ENCODE measurements around the gene ENO3. TPM values are rescaled to one million over a fixed set of nuclear protein-coding genes. Genes with fewer than 3 reads are reported as not detected.

The ENO3 gene
- total and polyA plus RNA-seq, 12 donors, result 1.6 to 76.6 (median 5.3) TPM

- intact Hi-C loops (cut with DNase I), result no loop called here
These were observed 8.0 kb upstream of the ENO3 start for GRCh38 chr17:4942760-4943508.

GRCh38 chr17:4944163-4944553 is 6.8 kb upstream of the ENO3 start:
- intact Hi-C loops (cut with DNase I), result no loop called here
- Histone ChIP-seq H3K4me1 (replicated peaks in 1 of 2) (peaks cover 28 to 44% of the 10 kb centered on the region in 2 donors), H3K9me3 (replicated peaks in 1 of 3) (no peaks in the 10 kb centered on the region), H3K27me3 (no peaks in the 10 kb centered on the region), H3K27ac (peak overlapping the region in 2 of 5 donors; percentile 67 to 75), H3K36me3 (replicated peaks in 1 of 2) (peaks cover 0 to 49% of the 10 kb centered on the region in 2 donors), H3K4me3 (no peak overlapping the region)
- DNase-seq, result no peak
- no peak for TF ChIP-seq POLR2A (IDR thresholded peaks at IDR 0.05)
- TF ChIP-seq CTCF (IDR thresholded peaks at IDR 0.05), result no peak
- WGBS, 4 donors, result 45 to 60% (median 54%) methylated on average over 3 of the region's 3 CpGs

More at GRCh38 chr17:4942760-4943508, 8.0 kb upstream of the ENO3 start:
- Histone ChIP-seq H3K4me3 (no peak overlapping the region), H3K36me3 (replicated peaks in 1 of 2) (peaks cover 0 to 52% of the 10 kb centered on the region in 2 donors), H3K27ac (no peak overlapping the region), H3K27me3 (no peaks in the 10 kb centered on the region), H3K4me1 (replicated peaks in 1 of 2) (peaks cover 34 to 55% of the 10 kb centered on the region in 2 donors), H3K9me3 (replicated peaks in 1 of 3) (no peaks in the 10 kb centered on the region)
- 75 to 85% (median 78%) methylated on average over 13 of the region's 13 CpGs for WGBS, 4 donors
- no peak for DNase-seq
- TF ChIP-seq CTCF (IDR thresholded peaks at IDR 0.05), result no peak
- TF ChIP-seq POLR2A (IDR thresholded peaks at IDR 0.05), result no peak

- 33 to 61% (median 52%) methylated on average over 4 to 8 of the region's 8 CpGs for WGBS, 4 donors
- peak overlapping the region; percentile 19 to 75 (median 53) for H3K27ac ChIP-seq
- TF ChIP-seq POLR2A (IDR thresholded peaks at IDR 0.05), result no peak
- no peak overlapping the region for H3K4me3 ChIP-seq
- DNase-seq, result no peak
- no peaks in the 10 kb centered on the region for H3K27me3 ChIP-seq
- peaks cover 28 to 46% of the 10 kb centered on the region in 2 donors for H3K4me1 ChIP-seq (replicated peaks in 1 of 2)
- H3K9me3 ChIP-seq (replicated peaks in 1 of 3), result no peaks in the 10 kb centered on the region
- peaks cover 0 to 49% of the 10 kb centered on the region in 2 donors for H3K36me3 ChIP-seq (replicated peaks in 1 of 2)
- intact Hi-C loops (cut with DNase I), result no loop called here
These were observed 6.3 kb upstream of the ENO3 start for GRCh38 chr17:4944554-4945175.

GRCh38 chr17:4945176-4945943 is 5.6 kb upstream of the ENO3 start:
- H3K4me3 ChIP-seq, result no peak overlapping the region
- no peaks in the 10 kb centered on the region for H3K9me3 ChIP-seq (replicated peaks in 1 of 3)
- peak; percentile 75 to 92 (median 88) for DNase-seq
- TF ChIP-seq POLR2A (IDR thresholded peaks at IDR 0.05), result peak in 1 of 2 donors; percentile 16
- no peak for TF ChIP-seq CTCF (IDR thresholded peaks at IDR 0.05)
- H3K27me3 ChIP-seq, result no peaks in the 10 kb centered on the region
- peak overlapping the region in 4 of 5 donors; percentile 42 to 75 (median 60) for H3K27ac ChIP-seq
- H3K4me1 ChIP-seq (replicated peaks in 1 of 2), result peaks cover 32 to 51% of the 10 kb centered on the region in 2 donors
- WGBS, 4 donors, result 25 to 37% (median 34%) methylated on average over 7 of the region's 7 CpGs
- H3K36me3 ChIP-seq (replicated peaks in 1 of 2), result peaks cover 0 to 49% of the 10 kb centered on the region in 2 donors
- intact Hi-C loops (cut with DNase I), result no loop called here
